Fibroblast of mammary gland (primary cell): Measurements from ENCODE around the gene CYFIP1.

Experiments used
- DNase-seq: peaks from one replicate; pipeline ENCODE4 v3.0.0-alpha.2; 2010; ENCODE audit warnings: low read depth
- H3K4me3 ChIP-seq: 2 replicates; pipeline ENCODE4 v1.5.1; 2011; ENCODE audit warnings: low read depth, mild to moderate bottlenecking, low read length, moderate library complexity; ENCODE audit not compliant: control insufficient read depth
- TF ChIP-seq, protein P1 (sequence below): conservative IDR thresholded peaks from 2 replicates; pipeline ENCODE4 v1.5.1; 2011; ENCODE audit warnings: low read depth, low read length, inconsistent platforms; ENCODE audit not compliant: control insufficient read depth, insufficient read depth

The CYFIP1 gene

DNA sequence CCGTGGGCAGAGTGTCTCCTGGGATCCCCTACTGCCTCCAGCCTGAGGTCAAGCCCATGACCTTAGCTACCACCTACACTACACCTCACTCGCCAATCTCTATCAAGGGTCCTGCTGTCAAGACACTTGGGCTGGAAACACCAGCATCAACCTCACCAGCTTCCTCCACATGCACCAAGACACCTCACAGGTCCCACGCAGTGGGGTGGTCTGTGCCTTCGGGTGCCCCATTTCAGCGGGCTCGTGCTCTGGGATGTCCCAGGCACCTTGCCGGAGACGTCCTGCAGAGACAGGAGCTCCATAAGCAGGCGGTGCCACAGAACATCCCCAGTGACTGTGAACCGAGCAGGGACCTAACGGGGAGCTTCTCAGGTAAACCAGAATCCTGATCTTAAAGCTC is 20.0 kb downstream of the CYFIP1 start:
- no peak overlapping the region for H3K4me3 ChIP-seq
- TF ChIP-seq, protein P1, sequence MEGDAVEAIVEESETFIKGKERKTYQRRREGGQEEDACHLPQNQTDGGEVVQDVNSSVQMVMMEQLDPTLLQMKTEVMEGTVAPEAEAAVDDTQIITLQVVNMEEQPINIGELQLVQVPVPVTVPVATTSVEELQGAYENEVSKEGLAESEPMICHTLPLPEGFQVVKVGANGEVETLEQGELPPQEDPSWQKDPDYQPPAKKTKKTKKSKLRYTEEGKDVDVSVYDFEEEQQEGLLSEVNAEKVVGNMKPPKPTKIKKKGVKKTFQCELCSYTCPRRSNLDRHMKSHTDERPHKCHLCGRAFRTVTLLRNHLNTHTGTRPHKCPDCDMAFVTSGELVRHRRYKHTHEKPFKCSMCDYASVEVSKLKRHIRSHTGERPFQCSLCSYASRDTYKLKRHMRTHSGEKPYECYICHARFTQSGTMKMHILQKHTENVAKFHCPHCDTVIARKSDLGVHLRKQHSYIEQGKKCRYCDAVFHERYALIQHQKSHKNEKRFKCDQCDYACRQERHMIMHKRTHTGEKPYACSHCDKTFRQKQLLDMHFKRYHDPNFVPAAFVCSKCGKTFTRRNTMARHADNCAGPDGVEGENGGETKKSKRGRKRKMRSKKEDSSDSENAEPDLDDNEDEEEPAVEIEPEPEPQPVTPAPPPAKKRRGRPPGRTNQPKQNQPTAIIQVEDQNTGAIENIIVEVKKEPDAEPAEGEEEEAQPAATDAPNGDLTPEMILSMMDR = no peak
- DNase-seq = no peak

DNA sequence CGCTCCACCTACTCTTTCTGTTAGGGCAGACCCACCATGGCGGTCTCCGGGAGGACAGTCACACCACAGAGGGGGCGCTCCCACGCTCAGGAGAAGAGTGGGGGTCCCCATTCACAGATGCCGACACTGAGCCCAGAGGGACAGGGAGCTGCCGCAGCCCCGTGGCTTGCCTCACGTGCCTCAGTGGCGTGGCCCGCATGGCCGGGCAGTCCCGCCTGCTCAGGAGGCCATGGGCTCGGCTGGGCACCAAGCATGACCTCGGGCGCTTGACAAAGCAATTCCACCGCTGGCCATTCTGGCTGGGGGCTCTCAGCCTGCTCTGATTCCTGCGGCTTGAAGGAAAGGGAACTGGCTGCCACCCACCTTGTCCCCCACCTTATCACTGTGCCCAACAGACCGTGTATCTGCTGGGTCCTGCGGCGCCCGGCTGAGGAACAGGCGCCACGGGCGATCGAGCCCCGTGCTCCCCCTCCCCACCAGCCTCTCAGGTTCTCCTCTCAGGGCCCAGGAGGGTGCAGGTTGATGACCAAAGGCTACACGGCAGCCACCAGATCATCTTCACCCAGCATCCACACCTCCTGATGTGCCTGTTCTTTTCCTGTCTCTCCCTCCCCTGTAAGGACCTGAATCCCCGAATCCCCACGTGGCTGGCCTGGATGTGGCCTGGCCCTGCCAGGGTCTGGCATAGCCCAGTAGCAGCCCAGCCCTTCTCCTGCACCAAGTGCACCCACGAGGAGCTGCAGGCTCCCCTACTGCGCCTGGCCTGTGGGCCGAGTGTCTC is 20.7 kb downstream of the CYFIP1 start:
- no peak for DNase-seq
- TF ChIP-seq, protein P1 = no peak
- H3K4me3 ChIP-seq = no peak overlapping the region

DNA sequence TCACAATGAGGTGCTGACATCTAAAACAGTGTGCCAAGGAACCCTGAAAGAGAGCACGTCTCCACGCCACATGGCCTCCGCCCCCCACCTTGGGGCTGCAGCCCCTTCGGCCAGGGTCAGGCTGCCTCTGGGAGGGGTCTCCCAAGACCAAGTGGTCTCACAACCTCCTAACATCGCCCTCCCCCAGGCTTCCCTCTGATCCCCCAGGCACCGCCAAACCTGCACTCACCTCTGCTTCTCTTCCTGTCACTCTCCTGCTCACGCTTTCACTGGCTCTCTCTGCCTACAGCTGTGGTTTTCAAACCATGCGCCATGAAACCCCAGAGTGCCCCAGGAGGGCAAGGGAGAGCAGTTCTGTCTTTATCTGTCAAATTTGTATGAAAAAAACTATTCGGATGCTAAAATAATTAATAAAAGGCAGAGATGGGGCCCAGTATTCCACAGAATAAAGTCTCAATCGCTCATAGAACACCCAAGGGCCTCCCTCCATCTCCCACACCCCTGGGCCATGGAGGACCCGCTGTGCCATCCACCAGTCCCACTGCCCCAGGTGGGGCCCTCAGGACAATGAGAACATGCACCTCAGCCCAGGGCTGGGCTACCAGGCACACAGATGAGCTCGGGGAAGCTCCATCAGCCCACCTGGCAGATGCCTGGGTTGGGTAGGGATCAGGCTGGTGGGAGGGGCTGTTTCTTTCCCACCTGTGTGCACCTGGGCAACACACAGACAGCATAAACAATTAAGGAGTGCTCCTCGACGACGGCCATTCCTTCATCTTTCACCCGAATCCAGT is 21.5 kb downstream of the CYFIP1 start:
- TF ChIP-seq, protein P1 = no peak
- DNase-seq = no peak
- no peak overlapping the region for H3K4me3 ChIP-seq

DNA sequence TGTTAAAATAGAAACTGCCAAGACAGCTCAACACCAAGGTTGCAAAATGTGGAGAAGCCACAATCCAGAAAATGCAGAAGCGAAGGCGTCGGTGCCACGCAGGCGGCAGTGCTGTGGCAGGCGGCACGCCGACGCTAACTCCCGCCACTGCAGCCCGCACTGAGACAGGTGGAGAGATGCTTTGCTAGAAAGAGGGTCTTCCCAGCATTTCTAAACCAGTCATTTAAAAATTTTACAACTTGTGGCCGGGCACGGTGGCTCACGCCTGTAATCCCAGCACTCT is 23.2 kb downstream of the CYFIP1 start:
- TF ChIP-seq, protein P1 = no peak
- H3K4me3 ChIP-seq = no peak overlapping the region
- DNase-seq = no peak

DNA sequence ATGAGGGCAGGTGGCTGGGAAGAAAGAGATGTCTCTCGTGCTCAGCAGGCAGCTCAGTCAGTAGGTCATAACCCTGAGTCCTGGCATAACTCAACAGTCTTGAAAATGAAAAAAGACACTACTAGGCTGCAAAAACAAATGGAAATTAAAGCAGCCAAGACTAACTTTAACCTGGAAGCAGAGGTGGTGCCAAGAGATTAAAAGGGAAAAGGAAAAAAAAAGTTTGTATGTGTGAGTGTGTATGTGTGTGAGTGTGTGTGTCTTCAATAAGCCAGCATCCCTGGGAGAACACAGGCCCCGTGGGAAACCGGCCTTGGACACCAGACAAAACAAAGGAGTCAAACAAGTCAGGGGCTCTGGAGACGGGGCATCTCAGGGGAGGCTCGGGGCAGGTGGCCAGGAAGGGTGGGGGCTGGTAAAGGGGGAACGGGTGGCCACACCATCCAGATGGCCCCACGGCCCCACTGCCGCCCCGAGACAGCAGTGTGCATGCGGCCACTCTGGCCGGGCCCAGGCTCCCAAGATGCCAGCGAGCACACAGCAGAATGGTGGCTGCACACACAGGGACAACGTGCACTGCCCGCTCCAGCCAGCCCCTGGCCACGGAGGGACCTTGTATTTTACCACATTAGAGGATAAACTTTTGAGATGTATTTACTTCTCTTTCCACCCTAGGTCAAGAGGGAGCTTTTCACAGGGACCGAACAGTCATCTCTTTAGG is 23.8 kb downstream of the CYFIP1 start:
- H3K4me3 ChIP-seq = no peak overlapping the region
- peak; percentile 15 for DNase-seq
- TF ChIP-seq, protein P1 = no peak

DNA sequence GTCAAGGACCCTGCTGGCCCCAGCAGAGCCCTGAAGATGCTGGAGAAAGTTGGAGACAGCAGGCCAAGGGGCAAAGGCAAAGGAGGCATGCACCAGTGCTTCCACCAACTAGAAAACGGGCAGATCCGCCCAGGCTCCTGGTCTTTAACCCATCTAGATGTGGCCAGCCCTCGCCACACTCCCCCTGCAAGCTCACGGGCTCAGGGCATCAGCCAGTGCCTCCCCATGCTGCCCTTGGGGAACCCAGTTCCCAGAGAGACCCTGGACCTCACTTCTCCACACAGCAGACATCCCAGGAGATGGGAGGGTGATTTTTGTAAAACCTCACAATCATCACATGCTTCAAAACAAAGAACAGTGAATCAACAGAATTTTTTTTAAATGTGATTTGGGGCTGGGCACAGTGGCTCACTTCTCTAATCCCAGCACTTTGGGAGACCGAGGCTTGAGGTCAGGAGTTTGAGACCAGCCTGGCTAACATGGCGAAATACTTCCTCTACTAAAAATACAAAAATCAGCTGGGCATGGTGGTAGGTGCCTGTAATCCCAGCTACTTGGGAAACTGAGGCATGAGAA is 24.5 kb downstream of the CYFIP1 start:
- no peak for DNase-seq
- TF ChIP-seq, protein P1 = no peak
- no peak overlapping the region for H3K4me3 ChIP-seq
